ENCODE results near the gene TMEM121.

- TF ChIP-seq POLR2A (IDR thresholded peaks at IDR 0.05) (no peak), CTCF (IDR thresholded peaks at IDR 0.05) (no peak)
Measured at GRCh38 chr14:105568859-105569766, 42.7 kb downstream of the TMEM121 start.

Measured in heart left ventricle (tissue), 13 donors.